ENCODE results near the gene SCUBE2. TPM values are rescaled to one million over a fixed set of nuclear protein-coding genes. Genes with fewer than 3 reads are reported as not detected.
"Not testable (repeated sequence)": the region's sequence is repeated elsewhere in the genome, so short reads cannot be mapped to it uniquely, and the experiment has no call there.

Gene SCUBE2
- total RNA-seq, 1 donor from 2014 or later: 4.7 TPM

DNA sequence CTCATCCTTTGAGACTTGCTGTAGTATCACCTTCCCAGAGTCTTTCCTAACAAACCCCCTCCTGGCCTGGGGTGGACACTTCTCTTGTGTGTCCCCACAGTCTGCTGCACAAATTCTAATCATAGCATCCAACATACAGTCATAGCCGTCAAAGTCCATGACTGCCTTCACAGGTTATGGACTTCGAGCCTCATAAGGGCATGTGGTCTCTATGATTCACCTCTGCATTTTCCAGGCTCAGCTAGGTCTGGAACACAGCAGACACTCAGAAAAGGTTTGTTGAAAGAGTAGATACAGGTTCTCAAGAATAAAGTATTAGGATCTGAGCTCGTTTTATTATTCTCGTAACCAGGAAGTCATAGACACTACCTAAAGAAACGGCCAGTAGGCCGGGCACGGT lies 13.2 kb upstream of the SCUBE2 start:
- no peak for DNase-seq

DNA sequence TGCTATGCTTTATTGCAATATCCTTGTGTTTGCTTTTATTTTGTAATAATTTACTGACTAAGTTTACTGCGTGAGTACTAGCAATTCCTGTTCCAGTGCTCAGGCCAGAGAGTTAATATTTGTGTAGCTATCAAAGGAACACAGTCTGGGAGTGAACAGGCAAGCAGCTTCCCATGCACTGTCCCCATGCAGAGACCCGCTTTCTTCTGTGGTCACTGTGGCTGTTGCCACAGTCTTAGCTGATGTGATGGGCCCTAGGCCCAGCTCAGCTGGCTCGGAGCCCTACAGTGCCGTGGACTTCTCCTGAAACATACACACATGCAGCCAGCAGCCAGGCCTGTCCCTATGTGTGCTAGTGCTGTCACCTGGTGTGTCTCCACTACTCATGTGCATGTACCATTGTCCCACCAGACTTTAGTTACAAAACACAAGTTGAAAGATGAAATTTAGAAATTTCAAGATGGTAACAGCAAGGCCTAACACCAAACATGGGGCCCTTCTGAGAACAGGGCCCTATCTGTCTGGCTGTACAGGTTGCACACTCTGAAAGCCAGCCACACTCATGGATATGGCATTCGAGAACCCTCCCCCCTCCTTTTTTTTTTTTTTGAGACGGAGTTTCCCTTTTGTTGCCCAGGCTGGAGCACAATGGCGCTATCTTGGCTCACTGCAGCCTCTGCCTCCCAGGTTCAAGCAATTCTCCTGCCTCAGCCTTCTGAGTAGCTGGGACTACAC lies 12.3 kb upstream of the SCUBE2 start:
- no peak for DNase-seq

DNA sequence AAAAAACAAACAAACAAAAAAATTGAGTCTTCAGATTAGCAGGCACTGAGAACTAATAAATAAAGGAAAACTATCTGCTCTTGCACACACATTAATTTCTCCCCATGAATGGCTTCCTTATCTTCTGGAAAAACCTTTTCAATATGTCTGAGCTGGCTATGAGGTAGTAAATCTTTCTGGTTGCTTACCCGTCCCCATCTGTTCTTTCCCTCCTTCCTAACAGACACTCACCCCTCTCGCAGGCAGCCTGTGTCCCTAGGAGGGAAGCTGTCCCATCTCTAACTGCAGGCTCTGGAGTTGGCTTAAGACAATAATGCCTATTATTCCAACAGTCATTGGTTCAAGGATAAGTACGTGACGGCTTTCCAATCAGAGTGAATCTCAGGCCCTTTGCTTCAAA lies 8.2 kb upstream of the SCUBE2 start:
- no peak for DNase-seq

DNA sequence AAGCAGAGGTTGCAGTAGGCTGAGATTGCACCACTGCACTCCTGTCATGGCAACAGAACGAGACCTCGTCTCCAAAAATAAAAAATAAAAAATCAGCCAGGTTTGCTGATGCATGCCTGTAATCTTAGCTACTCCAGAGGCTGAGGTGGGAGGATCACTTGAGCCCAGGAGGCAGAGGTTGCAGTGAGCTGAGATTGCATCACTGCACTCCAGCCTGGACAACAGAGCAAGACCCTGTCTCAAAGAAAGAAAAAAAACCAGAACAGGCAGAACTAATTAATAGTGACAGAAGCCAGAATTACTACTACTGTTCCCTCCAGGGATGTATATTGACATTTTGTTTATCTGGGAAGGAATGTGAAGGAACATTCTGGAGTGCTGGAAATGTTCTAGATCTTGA lies 7.1 kb upstream of the SCUBE2 start:
- DNase-seq: not testable (repeated sequence)

DNA sequence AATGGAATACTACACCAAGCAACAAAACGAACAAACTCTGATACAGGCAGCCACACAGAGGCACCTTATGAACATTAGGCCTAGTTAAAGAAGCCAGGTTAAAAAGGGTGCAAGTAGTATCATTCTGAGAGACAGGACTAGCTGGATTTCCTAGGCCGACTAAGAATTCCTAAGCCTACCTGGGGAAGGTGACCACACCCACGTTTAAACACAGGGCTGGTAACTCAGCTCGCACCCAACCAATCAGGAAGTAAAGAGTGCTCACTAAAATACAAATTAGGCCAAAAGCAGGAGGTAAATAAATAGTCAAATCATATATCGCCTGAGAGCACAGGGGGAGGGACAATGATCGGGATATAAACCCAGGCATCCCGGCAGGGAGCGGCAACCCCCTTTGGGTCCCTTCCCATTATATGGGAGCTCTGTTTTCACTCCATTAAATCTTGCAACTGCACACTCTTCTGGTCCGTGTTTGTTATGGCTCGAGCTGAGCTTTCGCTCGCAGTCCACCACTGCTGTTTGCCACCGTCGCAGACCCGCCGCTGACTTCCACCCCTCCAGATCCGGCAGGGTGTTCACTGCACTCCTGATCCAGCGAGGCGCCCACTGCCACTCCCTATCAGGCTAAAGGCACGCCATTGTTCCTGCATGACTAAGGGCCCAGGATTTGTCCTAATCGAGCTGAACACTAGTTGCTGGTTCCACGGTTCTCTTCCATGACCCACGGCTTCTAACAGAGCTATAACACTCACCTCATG lies 6.0 kb upstream of the SCUBE2 start:
- DNase-seq: not testable (repeated sequence)

DNA sequence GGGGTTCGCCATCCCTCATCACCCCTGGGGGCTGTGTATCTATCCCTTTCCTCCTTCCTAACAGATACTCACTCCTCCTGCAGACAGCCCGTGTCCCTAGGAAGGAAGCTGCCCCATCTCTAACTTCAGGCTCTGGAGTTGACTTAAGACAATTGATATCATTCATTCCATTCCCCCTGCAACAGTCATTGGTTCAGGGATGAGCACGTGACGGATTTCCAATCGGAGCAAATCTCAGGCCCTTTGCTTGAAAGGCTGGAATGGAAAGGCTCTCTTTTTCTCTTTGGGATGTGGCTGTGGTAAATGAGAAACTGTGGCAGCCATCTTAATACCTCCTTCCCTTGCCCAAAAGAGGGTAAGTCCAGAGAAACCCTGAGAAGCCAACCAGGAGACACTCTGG lies 5.0 kb upstream of the SCUBE2 start:
- DNase-seq: no peak

DNA sequence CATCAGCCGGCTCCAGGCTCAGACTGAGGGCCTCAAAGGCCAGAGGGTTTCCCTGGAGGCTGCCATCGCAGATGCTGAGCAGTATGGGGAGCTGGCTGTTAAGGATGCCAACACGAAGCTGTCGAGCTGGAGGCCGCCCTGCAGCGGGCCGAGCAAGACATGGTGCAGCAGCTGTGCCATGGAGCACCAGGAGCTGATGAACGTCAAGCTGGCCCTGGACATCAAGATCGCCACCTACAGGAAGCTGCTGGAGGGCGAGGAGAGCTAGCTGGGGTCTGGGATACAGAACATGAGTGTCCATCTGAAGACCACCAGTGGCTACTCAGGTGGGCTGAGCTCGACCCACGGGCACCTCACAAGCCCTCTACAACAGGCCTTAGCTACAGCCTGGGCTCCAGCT lies 4.0 kb upstream of the SCUBE2 start:
- DNase-seq: no peak

DNA sequence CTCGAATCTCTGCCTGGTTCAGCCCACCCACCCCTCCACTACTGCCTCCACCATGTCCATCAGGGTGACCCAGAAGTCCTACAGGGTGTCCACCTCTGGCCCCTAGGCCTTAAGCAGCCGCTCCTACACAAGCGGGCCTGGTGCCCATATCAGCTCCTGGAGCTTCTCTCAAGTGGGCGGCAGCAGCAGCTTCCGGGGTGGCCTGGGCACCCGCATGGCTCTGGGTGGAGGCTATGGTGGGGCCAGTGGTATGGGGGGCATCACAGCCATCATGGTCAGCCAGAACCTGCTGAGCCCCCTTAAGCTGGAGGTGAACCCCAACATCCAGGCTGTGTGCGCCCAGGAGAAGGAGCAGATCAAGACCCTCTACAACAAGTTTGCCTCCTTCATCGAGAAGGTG lies 3.0 kb upstream of the SCUBE2 start:
- no peak for DNase-seq

DNA sequence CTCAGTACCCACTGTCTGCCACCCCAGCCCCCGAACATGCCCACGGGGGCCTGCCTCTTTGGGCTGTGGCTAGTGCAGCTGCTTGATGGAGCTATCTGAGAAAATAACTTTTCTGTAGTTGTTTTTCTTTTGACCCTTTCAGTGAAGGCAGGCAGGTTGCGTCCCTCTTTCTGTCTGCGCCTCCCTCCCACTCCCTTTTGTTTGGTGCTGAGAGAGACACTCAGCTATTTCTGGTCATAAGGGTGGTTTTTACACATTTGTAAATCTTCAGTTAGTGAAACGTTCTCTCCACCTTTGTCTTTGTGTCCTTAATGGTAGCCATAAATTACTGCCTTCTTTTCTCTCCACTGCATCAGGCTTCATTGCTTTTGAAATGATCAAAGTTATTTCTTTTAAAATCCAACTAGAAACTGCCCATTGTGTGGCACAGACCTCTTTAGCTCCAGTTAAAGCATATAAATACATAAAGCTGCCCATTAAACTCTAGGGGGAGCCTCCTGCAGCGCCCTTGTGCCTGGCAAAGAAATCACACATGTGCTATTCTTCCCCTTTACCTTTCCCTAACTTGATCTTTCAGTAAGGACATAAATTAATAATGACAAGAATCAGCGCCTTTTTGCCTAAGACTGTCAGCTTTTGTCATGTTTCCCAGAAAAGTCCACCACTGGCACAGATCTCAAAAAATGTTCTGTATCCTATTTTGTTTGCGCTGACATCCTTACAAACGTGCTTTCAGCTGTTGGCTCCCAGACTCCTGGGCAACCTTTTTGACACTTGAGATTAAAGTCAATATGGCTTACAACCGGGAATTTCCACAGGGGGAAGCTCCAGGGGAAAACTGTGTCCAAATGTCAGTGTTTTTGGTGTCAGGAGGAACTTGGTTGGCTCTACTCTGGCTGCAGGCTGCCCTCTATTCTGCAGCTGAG lies 1.7 kb upstream of the SCUBE2 start:
- no peak for DNase-seq

DNA sequence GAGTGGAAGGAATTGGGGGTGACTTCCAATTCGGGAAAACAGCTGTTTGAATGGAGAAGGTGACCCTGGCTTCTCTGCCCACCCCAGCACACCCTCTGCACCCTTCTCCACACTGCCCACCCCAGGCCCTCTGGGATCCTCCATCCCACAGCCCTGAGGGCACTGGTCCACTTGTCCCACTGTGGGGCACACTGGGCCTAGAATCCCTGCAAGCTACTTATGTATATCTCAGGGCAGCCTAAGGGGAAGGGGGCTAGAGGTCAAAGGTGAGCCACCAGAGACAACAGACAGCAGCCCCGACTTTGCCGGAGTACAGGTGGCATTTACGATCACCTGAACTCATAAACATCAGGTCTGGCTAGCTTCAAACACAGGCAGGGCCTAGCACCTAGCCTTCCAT lies 673 bp upstream of the SCUBE2 start:
- no peak for DNase-seq

DNA sequence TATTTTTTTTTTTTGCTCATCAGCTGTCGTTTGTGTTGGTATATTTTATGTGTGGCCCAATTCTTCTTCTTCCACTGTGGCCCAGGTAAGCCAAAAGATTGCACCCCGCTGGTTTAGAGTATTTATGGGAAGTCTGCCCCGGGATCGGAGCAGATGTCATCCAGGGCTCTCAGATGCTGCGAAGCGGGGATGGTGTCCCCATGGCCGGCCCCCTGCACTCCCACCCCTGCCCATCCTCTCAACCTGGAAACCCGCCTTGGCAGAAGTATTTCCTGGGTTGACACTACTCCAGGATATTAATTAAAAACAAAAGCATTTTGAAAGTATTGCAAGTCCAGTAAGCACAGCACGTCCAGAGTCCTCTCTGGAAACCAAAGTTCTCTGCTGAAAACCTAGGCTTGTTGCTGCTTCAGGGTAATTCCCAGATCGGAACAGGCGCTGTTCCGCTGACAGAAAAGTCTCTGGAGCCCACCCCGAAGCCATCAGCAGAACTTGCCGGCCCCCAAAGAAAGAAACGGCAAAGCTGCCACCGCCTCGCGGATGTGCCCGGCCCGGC lies 833 bp downstream of the SCUBE2 start:
- DNase-seq: no peak

DNA sequence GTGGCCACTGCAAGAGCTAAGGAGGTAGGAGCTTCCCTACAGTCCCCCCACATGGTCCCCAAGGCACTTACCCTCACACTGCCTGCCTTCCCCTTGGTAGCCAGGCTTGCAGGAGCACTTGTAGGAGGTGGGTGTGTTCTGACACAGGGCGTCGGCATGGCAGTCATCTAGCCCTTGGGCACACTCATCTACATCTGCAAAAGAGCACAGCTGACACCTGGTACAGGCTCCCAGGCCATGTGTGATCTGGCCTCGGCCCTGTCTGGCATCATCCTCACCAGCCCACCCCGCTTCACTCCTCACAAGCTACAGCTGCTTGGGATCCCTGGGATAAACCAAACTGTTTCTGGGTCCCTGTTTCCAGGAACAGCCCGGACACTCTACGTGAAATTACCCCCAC lies 1.8 kb downstream of the SCUBE2 start:
- no peak for DNase-seq

DNA sequence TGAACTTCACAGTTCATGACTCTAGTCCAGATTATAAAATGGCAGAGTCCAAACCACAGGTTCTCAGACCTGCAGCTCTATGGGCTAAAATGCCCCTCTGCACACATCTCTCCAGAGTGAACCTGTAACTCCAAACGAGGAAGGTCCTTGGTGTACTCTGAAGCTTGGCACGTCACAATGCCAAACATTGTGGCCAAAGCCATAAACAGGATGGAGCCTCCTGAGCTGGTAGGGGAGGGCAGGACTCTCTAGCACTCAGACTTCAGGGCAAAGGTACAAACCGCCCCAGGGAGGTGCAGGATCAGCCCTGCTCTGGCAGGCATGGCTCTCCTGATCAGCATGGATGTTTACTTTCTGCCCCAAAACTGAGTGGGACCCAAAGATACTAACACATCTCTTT lies 2.3 kb downstream of the SCUBE2 start:
- no peak for DNase-seq

DNA sequence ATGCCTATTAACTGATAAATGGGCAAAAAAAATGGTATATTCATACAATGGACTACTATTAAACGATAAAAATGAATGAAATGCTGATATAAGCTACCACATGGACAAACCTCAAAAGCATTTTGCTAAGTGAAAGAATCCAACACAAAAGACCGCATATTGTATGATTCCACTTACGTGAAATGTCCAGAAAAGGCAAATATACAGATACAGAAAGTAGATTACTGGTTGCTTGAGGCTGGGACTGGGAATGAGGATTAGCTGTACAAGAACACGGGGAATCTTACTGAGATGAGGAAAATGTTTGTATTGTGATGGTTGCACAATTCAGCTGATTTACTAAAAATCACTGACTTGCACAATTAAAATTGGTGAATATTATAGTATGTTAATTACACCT lies 8.8 kb downstream of the SCUBE2 start:
- DNase-seq: no peak

DNA sequence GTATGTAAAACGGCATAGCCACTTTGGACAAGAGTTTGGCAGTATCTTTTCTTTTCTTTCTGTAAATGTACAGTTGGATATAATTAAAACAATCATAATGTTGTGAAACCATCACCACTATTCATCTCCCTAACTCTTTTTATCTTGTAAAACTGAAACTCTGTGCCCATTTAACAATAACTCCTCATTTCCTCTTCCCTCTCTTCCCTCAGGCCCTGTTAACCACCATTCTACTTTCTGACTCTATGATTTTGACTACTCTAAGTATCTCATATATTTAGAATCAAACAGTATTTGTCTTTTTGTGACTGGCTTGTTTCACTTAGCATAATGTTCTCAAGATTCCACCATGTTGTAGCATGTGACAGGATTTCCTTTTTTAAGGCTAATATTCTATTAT lies 10.2 kb downstream of the SCUBE2 start:
- no peak for DNase-seq

DNA sequence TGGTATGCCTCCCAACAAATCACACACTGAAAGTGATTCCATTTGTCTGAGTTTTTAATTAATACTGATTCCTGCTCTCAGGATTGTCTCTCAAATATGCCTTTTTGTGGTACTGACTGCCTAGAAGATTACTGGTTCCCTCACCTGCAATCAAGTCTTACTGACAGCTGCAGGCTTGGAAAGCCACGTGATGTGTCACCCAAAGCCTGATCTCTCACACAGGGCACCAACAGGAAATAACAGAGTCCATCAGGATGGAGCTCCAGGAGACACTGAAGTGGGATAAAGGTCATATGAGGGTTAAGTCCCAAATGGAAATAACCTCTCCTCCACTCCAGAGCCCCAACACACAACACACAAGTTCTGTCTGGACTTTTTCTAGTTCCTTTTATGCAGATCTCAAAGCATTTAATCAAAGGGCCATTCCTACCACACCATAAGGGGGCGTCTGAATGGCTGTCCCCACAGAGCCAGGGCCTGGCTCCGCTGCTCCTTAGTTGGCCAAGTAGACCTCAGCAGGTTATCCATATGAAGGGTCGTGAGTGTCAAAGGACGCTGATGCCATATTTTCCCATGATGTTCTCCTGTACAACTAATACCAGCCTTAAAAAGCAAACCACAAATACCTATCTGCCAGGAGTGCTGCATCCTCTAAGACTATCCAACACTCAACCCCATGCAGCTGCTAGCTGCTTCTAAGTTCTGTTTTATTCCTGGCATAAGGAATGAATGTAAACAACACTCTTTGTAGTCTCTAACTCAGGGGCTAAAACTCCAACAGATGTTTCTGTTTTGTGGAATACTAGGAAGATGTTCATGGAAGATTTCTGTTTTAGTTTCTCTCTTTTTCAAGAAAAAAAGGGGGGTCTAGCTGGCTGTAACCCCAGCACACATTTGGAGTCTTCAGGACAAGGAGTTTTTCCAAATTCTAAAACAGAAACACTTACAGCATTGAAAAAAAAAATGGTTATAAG lies 13.0 kb downstream of the SCUBE2 start:
- no peak for DNase-seq

DNA sequence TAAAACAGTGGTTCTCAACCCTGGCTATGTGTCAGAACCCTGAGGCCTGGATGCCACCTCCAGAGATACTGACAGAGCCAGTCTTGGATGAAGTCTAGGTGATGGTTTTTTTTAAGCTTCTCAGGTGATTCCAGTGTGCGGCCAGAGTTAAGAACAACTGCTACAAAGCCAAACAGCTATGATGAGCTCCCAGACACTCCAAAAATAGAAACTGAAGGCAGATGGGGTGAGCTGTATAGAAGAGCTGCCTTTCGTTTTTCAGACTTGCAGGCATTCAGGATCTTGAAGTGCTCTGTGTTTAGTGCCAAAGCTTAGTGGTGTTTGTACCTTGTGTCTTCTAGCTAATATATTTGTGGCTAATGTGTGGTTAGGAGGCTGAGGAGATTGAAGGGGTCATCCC lies 14.2 kb downstream of the SCUBE2 start:
- no peak for DNase-seq

DNA sequence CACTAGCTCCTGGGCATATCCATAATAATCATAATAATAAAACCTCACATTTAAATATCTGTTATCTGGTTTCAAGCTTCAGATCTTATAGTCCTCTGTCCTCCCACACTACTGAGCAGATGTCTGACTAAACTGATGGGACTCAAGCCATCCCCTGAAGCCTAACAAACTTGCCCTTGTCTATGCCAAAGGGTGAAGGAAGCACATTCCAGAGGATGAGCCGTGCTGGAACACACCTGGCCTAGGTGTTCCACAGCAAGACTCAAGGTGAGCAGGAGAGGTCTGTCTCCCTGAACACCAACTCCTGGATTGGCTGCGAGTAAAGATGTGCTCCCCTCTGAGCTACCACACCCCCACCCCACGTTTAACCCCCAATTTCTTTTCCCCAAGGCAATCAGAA lies 14.7 kb downstream of the SCUBE2 start:
- DNase-seq: no peak

DNA sequence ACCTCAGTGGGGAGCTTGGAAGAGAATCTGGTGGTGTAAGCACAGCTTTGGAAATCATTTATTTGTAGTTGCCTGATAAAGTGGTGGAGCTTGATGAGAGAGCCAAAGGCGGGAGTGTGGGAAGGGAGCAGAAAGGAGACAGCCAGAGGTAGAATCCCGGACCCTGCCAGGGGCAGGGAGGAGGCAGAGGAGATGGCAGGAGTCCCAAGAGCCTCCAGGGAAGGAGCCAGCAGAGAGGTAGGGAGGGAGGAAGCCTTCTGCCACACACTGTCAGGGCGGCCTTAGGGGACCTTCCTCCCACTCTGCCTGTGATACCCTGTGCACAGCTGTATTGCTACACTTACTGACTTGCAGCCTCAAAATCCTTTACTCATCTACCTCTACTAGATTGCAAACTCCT lies 15.4 kb downstream of the SCUBE2 start:
- no peak for DNase-seq

DNA sequence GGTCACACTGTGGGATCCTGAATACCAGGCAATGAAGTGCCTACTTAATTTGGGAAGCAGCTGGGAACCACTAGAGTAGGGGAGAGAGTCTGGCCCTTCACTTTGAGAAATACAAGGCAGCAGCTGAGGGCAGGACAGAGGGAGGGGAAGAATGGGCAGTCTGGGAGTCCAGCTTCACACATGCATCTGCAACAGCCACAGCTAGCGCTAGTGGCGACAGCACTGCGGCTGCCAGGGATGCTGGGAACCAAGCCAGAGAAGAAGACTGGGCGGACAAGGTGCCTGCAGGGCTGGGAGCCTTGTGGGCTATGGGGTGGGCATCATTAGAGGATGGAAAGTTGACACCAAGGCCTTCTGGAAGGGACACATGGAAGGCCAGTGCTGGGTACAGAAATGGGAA lies 15.8 kb downstream of the SCUBE2 start:
- no peak for DNase-seq

DNA sequence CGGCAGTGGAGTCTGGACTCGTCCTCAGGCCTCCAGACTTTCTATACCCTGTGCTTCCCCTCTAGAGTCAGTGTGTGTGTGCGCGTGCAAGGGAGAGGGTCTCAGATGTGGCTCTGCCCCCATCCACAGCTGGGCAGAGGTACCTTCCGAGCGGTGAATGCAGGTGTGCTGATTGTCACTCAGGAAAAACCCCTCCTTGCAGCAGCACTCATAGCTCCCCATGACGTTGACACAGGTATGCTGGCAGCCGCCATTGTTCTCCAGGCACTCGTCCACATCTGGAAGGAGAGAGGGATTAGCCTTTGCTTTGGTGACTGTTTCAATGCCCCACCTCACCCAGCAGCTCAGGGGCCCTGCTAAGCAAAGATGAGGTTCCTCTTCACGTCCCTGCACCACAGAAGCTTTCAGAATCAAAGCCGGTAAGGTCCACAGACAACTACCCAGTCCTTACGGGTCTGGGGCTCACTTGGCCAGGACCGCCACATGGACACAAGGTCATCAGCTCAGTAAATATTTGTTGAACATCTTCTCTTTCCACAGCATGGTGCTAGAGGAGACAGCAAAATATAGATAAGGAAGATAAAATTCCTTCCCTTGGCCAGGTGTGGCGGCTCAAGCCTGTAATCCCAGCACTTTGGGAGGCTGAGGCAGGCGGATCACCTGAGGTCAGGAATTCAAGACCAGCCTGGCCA lies 16.9 kb downstream of the SCUBE2 start:
- no peak for DNase-seq
